ENCODE results near the gene HOXB2.
A peak's percentile ranks its signal among the peaks of the same experiment; 100 is the strongest.

Gene HOXB2

GRCh38 chr17:48545022-48545375, at the start of gene HOXB2:
Gene HOXB2 (minus strand): TSS chr17:48545109. CDS start chr17:48544911, 198 bp downstream.
- H3K4me1 ChIP-seq (ENCODE audit: insufficient read depth, low read length), result peaks cover 18% of the 10 kb centered on the region
- H3K27me3 ChIP-seq (ENCODE audit: insufficient read depth, low read length), result peaks cover 100% of the 10 kb centered on the region
- H3K36me3 ChIP-seq (ENCODE audit: insufficient read depth, low read depth, low read length), result no peaks in the 10 kb centered on the region
- peaks cover 2% of the 10 kb centered on the region; the same call in 1 of the 2 replicates for H3K9me3 ChIP-seq (ENCODE audit: insufficient read depth, low read depth, low read length)
- no peak within 1 kb of the TSS for H3K27ac ChIP-seq (ENCODE audit: low read length)
- peak within 1 kb of the TSS; percentile 0; the same call in 1 of the 2 replicates for H3K9ac ChIP-seq (ENCODE audit: low read depth, low read length)
- H3K4me3 ChIP-seq (ENCODE audit: low read length), result peak within 1 kb of the TSS; percentile 20; the same call in 1 of the 2 replicates

GRCh38 chr17:48593840-48594537, 49.1 kb upstream of the HOXB2 start:
- Histone ChIP-seq H3K9me3 (ENCODE audit: insufficient read depth, low read depth, low read length) (no peaks in the 10 kb centered on the region; the same call in 1 of the 2 replicates), H3K4me3 (ENCODE audit: low read length) (0 out of 2 replicates have a peak overlapping the region, but pooled peaks have one; percentile 29), H3K27me3 (ENCODE audit: insufficient read depth, low read length) (peaks cover 100% of the 10 kb centered on the region), H3K9ac (ENCODE audit: low read depth, low read length) (no peak overlapping the region), H3K4me1 (ENCODE audit: insufficient read depth, low read length) (peaks cover 4% of the 10 kb centered on the region; the same call in 1 of the 2 replicates), H3K27ac (ENCODE audit: low read length) (no peak overlapping the region), H3K36me3 (ENCODE audit: insufficient read depth, low read depth, low read length) (no peaks in the 10 kb centered on the region)

- Histone ChIP-seq H3K9ac (ENCODE audit: low read depth, low read length) (no peak within 1 kb of the TSS), H3K36me3 (ENCODE audit: insufficient read depth, low read depth, low read length) (no peaks in the 10 kb centered on the region), H3K9me3 (ENCODE audit: insufficient read depth, low read depth, low read length) (no peaks in the 10 kb centered on the region; the same call in 1 of the 2 replicates), H3K27ac (ENCODE audit: low read length) (no peak within 1 kb of the TSS), H3K27me3 (ENCODE audit: insufficient read depth, low read length) (peaks cover 100% of the 10 kb centered on the region), H3K4me1 (ENCODE audit: insufficient read depth, low read length) (peaks cover 4% of the 10 kb centered on the region; the same call in 1 of the 2 replicates), H3K4me3 (ENCODE audit: low read length) (0 out of 2 replicates have a peak within 1 kb of the TSS, but pooled peaks have one; percentile 29)
Observed at GRCh38 chr17:48593126-48593829, 48.4 kb upstream of the HOXB2 start, which contains the start of gene HOXB5. Gene HOXB5 (minus strand): TSS chr17:48593779. CDS start chr17:48593682, 97 bp downstream.

- Histone ChIP-seq H3K36me3 (ENCODE audit: insufficient read depth, low read depth, low read length) (no peaks in the 10 kb centered on the region), H3K27me3 (ENCODE audit: insufficient read depth, low read length) (peaks cover 100% of the 10 kb centered on the region), H3K4me3 (ENCODE audit: low read length) (no peak overlapping the region), H3K4me1 (ENCODE audit: insufficient read depth, low read length) (peaks cover 4% of the 10 kb centered on the region; the same call in 1 of the 2 replicates), H3K27ac (ENCODE audit: low read length) (no peak overlapping the region), H3K9ac (ENCODE audit: low read depth, low read length) (no peak overlapping the region), H3K9me3 (ENCODE audit: insufficient read depth, low read depth, low read length) (peaks cover under 1% of the 10 kb centered on the region; the same call in 1 of the 2 replicates)
Observed at GRCh38 chr17:48592577-48592976, 47.7 kb upstream of the HOXB2 start.

- Histone ChIP-seq H3K4me3 (ENCODE audit: low read length) (no peak overlapping the region), H3K27ac (ENCODE audit: low read length) (no peak overlapping the region), H3K9ac (ENCODE audit: low read depth, low read length) (no peak overlapping the region), H3K36me3 (ENCODE audit: insufficient read depth, low read depth, low read length) (no peaks in the 10 kb centered on the region), H3K27me3 (ENCODE audit: insufficient read depth, low read length) (peaks cover 100% of the 10 kb centered on the region), H3K9me3 (ENCODE audit: insufficient read depth, low read depth, low read length) (peaks cover 3% of the 10 kb centered on the region; the same call in 1 of the 2 replicates), H3K4me1 (ENCODE audit: insufficient read depth, low read length) (peaks cover 4% of the 10 kb centered on the region; the same call in 1 of the 2 replicates)
Observed at GRCh38 chr17:48592057-48592514, 47.2 kb upstream of the HOXB2 start.

- Histone ChIP-seq H3K9ac (ENCODE audit: low read depth, low read length) (no peak overlapping the region), H3K27me3 (ENCODE audit: insufficient read depth, low read length) (peaks cover 100% of the 10 kb centered on the region), H3K36me3 (ENCODE audit: insufficient read depth, low read depth, low read length) (no peaks in the 10 kb centered on the region), H3K4me3 (ENCODE audit: low read length) (no peak overlapping the region), H3K4me1 (ENCODE audit: insufficient read depth, low read length) (peaks cover 4% of the 10 kb centered on the region; the same call in 1 of the 2 replicates), H3K27ac (ENCODE audit: low read length) (no peak overlapping the region), H3K9me3 (ENCODE audit: insufficient read depth, low read depth, low read length) (peaks cover 3% of the 10 kb centered on the region; the same call in 1 of the 2 replicates)
Observed at GRCh38 chr17:48591255-48592056, 46.5 kb upstream of the HOXB2 start.

- Histone ChIP-seq H3K27ac (ENCODE audit: low read length) (no peak overlapping the region), H3K36me3 (ENCODE audit: insufficient read depth, low read depth, low read length) (no peaks in the 10 kb centered on the region), H3K4me1 (ENCODE audit: insufficient read depth, low read length) (peaks cover 4% of the 10 kb centered on the region; the same call in 1 of the 2 replicates), H3K27me3 (ENCODE audit: insufficient read depth, low read length) (peaks cover 100% of the 10 kb centered on the region), H3K4me3 (ENCODE audit: low read length) (no peak overlapping the region), H3K9ac (ENCODE audit: low read depth, low read length) (no peak overlapping the region), H3K9me3 (ENCODE audit: insufficient read depth, low read depth, low read length) (peaks cover 3% of the 10 kb centered on the region; the same call in 1 of the 2 replicates)
Observed at GRCh38 chr17:48590607-48591161, 45.8 kb upstream of the HOXB2 start.

GRCh38 chr17:48589831-48590606, 45.1 kb upstream of the HOXB2 start, which contains the start of gene HOXB3:
Gene HOXB3 (minus strand): TSS chr17:48590241. CDS start chr17:48552474, 37,767 bp downstream.
- peaks cover 3% of the 10 kb centered on the region; the same call in 1 of the 2 replicates for H3K9me3 ChIP-seq (ENCODE audit: insufficient read depth, low read depth, low read length)
- peaks cover 4% of the 10 kb centered on the region; the same call in 1 of the 2 replicates for H3K4me1 ChIP-seq (ENCODE audit: insufficient read depth, low read length)
- peaks cover 100% of the 10 kb centered on the region for H3K27me3 ChIP-seq (ENCODE audit: insufficient read depth, low read length)
- H3K4me3 ChIP-seq (ENCODE audit: low read length), result no peak within 1 kb of the TSS
- H3K27ac ChIP-seq (ENCODE audit: low read length), result no peak within 1 kb of the TSS
- H3K9ac ChIP-seq (ENCODE audit: low read depth, low read length), result no peak within 1 kb of the TSS
- H3K36me3 ChIP-seq (ENCODE audit: insufficient read depth, low read depth, low read length), result no peaks in the 10 kb centered on the region

GRCh38 chr17:48589060-48589830, 44.3 kb upstream of the HOXB2 start:
- Histone ChIP-seq H3K9ac (ENCODE audit: low read depth, low read length) (no peak overlapping the region), H3K9me3 (ENCODE audit: insufficient read depth, low read depth, low read length) (peaks cover 3% of the 10 kb centered on the region; the same call in 1 of the 2 replicates), H3K27ac (ENCODE audit: low read length) (no peak overlapping the region), H3K4me1 (ENCODE audit: insufficient read depth, low read length) (peaks cover 3% of the 10 kb centered on the region; the same call in 1 of the 2 replicates), H3K27me3 (ENCODE audit: insufficient read depth, low read length) (peaks cover 100% of the 10 kb centered on the region), H3K36me3 (ENCODE audit: insufficient read depth, low read depth, low read length) (no peaks in the 10 kb centered on the region), H3K4me3 (ENCODE audit: low read length) (no peak overlapping the region)

GRCh38 chr17:48588528-48588927, 43.6 kb upstream of the HOXB2 start:
- H3K27me3 ChIP-seq (ENCODE audit: insufficient read depth, low read length), result peaks cover 100% of the 10 kb centered on the region
- peaks cover 3% of the 10 kb centered on the region; the same call in 1 of the 2 replicates for H3K9me3 ChIP-seq (ENCODE audit: insufficient read depth, low read depth, low read length)
- H3K9ac ChIP-seq (ENCODE audit: low read depth, low read length), result no peak overlapping the region
- H3K4me3 ChIP-seq (ENCODE audit: low read length), result no peak overlapping the region
- no peaks in the 10 kb centered on the region for H3K36me3 ChIP-seq (ENCODE audit: insufficient read depth, low read depth, low read length)
- no peaks in the 10 kb centered on the region for H3K4me1 ChIP-seq (ENCODE audit: insufficient read depth, low read length)
- H3K27ac ChIP-seq (ENCODE audit: low read length), result no peak overlapping the region
